22Rv1 (cell line): ENCODE results near the gene SOX12.
"Not testable (repeated sequence)": the region's sequence is repeated elsewhere in the genome, so short reads cannot be mapped to it uniquely, and the experiment has no call there.

Source experiments
- H3K27ac ChIP-seq: fragments of 450-650 bp; 2 replicates; pipeline ENCODE4 v1.5.1; 2017
- ZFX ChIP-seq: fragments of 450-650 bp; IDR thresholded peaks from 2 replicates; pipeline ENCODE4 v1.6.1; 2017; ENCODE audit warnings: antibody characterized with exemption, borderline replicate concordance
- TF ChIP-seq, protein P1 (sequence below): fragments of 450-650 bp; IDR thresholded peaks from 2 replicates; pipeline ENCODE4 v1.5.1; 2017; ENCODE audit warnings: mild to moderate bottlenecking

Gene SOX12

DNA sequence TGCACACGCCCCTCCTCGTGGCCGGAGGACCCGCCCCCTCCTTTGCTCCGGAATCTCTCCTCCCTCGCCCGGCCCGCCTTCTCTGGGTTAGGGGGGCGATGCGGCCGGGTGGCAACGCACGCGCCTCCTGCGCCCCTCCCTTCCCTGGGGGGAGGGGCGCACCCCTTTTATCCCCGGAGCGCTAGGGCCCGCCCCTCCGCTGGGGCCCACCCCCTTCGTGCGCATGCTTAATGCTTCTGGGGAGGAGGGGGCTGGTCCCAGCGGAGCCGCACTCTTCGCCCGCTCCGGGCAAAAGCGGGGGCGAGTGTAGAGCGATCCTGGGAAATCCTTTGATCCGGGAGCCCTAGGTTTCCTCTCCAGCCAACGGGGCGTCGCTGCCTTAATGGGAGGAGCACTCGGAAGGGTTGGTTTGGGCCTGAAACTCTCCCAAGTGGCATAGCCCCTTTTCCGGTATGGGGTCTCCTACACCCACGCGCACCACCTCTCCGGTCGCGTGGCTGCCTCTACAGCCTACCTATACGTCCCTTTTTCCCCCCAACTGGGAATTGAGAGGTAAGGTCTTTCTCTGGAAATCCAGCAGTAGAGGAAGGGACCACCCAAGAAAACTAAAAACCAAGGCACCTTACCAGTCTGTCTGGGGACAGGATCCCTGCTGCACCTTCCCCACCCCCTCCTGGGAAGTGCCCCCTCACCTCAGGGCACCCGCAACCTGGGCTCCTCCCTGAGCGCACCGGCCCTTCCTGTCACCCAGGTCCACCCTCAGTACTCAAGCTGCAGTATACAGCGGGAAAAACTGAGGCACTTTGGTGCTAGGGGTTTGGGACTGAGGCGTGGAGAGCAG, 2.1 kb downstream of the SOX12 start:
- TF ChIP-seq ZFX = no peak
- TF ChIP-seq, protein P1, sequence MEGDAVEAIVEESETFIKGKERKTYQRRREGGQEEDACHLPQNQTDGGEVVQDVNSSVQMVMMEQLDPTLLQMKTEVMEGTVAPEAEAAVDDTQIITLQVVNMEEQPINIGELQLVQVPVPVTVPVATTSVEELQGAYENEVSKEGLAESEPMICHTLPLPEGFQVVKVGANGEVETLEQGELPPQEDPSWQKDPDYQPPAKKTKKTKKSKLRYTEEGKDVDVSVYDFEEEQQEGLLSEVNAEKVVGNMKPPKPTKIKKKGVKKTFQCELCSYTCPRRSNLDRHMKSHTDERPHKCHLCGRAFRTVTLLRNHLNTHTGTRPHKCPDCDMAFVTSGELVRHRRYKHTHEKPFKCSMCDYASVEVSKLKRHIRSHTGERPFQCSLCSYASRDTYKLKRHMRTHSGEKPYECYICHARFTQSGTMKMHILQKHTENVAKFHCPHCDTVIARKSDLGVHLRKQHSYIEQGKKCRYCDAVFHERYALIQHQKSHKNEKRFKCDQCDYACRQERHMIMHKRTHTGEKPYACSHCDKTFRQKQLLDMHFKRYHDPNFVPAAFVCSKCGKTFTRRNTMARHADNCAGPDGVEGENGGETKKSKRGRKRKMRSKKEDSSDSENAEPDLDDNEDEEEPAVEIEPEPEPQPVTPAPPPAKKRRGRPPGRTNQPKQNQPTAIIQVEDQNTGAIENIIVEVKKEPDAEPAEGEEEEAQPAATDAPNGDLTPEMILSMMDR = no peak
- H3K27ac ChIP-seq = peak overlapping the region; percentile 88; the same call in 1 of the 2 replicates

DNA sequence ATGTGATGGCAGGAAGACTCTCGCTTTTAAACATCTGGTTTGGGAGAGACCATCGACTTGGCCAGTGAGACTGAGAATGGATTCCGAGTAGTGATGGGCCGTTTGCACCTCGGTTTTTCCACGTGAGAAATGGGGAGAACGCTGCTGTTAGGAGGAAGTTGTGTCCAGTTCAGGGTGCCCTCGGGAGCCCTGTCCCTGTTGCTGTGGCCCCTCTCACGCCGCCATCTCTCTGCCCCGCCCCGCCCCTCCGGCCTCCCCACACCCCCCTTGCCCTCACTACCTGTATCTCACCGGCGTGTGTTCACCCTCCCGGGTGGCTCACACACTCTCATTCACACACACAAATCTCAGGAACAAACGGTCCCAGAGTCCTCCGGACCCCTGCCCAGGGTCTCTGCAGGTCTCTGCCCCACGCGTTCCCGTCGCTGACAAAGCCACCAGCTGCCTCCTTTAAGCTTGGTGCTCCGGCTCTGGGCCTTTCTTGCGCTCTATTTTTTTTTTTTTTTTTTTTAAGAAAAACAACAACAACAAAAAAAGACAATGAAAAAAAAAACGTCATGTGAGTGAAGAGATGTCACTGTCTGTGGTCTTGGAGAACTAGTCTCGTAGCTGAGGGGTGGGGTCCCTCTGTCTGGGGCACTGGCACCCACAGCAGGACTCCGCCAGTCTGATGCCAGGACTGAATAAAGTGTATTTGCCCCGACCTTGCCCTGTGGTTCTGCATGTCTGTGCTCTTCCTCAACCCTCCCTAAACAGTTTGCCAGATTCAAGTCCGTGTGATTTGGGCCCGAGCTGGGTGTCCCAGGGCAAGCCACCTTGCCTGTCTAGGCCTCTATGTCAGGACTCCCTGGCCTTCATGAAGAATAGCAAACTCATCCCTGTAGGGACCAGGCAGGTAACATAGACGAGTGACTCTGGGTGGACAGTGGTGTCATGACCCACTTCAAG, 2.9 kb downstream of the SOX12 start:
- no peak for TF ChIP-seq ZFX
- TF ChIP-seq, protein P1 = no peak
- H3K27ac ChIP-seq = peak overlapping the region; percentile 39

DNA sequence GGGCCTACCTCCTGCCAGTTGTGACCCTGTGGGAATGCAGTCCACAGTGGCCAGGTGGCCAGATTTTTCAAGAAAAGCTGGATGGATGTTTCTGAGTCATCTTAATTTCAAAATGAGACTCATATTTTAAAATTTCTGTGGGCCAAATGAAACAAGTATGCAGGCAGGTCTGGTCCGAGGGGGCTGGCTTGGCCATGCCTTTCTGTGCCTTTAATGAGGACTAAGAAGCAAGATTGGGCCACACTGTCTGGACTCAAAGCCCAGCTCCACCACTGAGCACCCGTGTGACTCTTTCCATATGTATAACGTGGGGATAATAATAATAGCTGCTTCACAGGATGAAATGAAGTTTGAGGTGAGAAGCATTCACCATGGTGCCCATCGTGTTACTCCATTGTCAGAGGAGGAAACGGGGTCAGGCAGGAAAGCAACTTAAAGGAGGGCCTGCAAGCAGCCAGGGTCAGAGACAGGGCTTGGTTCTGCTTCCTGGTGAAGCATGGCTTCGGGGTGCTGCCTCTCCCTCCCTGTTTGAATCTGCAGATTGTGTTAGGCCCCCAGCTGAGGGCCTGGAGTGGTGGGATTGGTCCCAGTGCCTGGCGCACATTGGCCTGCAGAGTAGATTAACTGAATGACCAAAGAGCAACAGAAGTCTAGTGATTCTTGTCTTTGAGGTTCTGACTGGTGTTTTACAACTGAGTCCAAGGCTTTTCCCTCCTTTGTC, 3.8 kb downstream of the SOX12 start:
- TF ChIP-seq, protein P1 = no peak
- TF ChIP-seq ZFX = no peak
- H3K27ac ChIP-seq = peak overlapping the region; percentile 39

DNA sequence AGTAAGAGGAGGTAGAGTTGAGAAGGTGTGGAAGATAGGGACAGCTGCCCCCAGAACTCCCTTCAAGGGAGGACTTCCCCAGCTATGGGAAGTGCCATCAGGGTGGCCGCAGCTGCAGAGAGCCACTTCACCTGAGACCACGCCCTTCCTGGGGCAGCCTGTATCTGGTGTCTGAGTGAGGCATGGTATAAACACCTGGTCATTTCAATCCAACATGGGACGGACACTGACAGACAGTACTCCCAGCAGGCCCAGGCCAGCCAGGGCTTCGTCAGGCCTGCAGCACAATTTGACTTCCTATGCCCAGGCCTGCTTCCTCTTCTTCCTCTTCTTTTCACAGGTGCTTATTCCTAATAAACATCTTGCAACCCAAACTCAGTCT, 4.5 kb downstream of the SOX12 start:
- H3K27ac ChIP-seq = peak overlapping the region; percentile 39
- TF ChIP-seq, protein P1 = no peak
- no peak for TF ChIP-seq ZFX

DNA sequence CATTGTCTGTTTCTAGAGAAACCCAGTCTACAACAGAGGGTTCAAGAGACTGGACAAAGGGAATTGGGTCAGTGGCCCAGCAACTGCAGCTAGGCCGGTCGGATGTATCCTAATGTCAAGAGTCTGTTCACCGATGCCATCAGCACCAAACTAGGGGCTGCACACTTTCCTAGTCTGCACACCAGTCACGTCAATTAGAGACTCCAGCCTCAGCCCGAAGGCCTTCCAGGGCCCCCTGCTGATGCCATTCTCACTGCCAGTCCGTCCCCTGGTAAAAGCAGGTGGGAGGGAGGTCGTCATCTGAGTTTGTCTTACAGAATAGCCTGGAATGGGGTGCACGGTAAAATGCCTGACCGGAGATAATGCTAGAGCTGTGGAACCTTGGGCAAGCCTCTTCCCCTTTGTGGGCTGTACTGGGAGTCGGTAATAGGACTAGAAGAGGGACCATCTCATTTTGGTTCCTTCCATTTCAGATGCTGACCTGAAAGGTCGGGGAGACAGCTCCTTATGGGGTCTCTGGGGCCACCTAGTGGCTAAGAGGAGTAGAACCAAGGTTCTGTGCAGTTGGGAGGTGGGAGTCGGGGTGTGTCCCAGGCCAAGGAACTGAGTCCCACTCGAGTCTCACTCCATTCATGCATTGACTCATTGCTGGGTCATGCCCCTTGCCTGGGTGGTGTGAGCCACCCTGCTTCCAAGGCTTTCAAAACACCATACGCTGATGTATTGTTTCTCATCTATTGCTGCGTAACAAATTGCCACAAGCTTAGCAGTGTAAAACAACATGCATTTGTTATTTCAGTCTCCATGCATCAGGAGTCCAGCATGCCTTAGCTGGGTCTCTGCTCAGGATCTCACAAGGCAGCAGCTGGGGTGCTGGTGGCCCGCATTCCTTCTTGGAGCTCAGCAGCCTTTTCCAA, 5.1 kb downstream of the SOX12 start:
- TF ChIP-seq, protein P1 = peak; percentile 85
- no peak for TF ChIP-seq ZFX
- peak overlapping the region; percentile 39; the same call in 1 of the 2 replicates for H3K27ac ChIP-seq

DNA sequence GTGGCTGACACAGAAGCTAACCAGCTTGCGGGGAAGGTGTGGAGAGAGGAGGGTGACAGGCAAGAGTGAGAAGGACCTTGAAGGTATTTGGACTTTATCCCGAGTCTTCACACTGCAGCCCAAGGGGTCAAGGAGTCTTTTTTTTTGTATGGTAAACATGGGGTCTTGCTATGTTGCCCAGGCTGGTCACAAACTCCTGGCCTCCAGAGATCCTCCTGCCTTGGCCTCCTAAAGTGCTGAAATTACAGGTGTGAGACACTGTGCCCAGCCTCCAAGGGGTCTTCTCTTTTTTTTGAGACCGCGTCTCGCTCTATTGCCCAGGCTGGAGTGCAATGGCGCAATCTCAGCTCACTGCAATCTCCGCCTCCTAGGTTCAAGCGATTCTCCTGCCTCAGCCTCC, 9.2 kb downstream of the SOX12 start:
- H3K27ac ChIP-seq = no peak overlapping the region
- TF ChIP-seq, protein P1 = no peak
- TF ChIP-seq ZFX = no peak

DNA sequence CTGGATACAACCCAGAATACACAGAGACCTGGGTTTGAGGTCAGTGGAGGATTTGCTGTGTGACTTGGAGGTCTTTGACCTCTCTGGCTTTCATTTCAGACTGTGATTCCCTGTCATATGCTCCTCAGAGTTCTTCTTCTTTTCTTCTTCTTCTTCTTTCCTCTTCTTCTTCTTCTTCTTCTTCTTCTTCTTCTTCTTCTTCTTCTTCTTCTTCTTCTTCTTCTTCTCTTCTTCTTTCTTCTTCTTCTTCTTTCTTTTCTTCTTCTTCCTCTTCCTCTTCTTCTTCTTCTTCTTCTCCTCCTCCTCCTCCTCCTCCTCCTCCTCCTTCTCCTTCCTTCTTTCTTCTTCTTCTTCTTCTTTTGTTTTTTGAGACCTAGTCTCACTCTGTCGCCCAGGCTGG, 10.7 kb downstream of the SOX12 start:
- not testable (repeated sequence) for H3K27ac ChIP-seq
